ENCODE data around the gene SPOP.

Gene SPOP

DNA sequence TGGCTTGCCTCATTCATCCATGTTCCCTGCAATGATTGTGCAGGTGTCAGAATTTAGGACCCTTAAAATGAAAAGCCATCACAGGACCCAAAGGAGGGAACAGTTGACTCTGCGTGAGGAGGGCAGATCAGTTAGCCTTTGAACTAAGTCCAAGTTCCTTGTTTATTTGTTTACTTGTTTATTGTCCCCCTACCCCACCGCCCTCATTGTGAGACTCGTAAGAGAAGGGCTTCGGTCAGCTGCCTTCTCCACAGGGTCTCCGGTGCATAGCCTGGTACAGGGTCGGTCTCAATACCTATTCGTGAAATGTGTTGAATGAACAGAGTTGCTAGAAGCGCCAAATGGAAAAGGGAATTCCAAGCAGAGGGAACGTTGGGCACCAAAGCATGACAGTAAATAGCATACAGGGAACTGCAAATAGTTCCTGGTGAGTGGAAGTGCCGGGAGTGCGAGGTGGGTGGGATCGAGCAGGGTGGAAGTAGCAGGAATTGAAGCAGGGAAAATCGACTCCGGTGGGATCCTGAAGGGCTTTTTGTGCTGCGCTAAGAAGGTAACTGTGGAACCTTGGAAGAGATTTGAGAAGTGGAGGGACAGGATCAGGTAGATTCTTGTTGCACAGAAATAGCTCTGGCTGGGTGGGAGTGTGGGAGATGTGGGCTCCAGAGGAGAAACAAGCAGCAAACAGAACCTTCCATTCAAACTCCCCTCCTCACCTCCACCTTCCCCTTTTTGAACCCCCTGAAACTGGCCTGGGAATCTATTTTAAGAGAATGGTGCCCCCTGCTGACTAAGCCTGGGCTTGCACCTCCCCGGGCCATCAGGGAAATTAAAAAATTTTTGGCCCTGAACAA, 17.2 kb upstream of the SPOP start:
- Histone ChIP-seq H3K27me3 (ENCODE audit: insufficient read depth, low read length, poor library complexity) (no peaks in the 10 kb centered on the region), H2BK15ac (replicated peaks; ENCODE audit: low read depth) (no peak overlapping the region), H2BK5ac (ENCODE audit: low read length) (no peak overlapping the region), H3K27ac (ENCODE audit: low read depth, low read length) (no peak overlapping the region), H3K56ac (ENCODE audit: low read length) (peak overlapping the region; percentile 52), H3K79me1 (ENCODE audit: low read length) (no peaks in the 10 kb centered on the region), H3K4me3 (ENCODE audit: low read length) (no peak overlapping the region), H3K18ac (ENCODE audit: low read length) (no peak overlapping the region), H3K23ac (ENCODE audit: low read length) (no peak overlapping the region), H3K4me2 (ENCODE audit: low read length) (no peak overlapping the region), H3K36me3 (ENCODE audit: control insufficient read depth, insufficient read depth, low read length) (no peaks in the 10 kb centered on the region), H3K9ac (ENCODE audit: low read length) (peak overlapping the region; percentile 11), H3K4me1 (ENCODE audit: control insufficient read depth, low read depth, low read length) (no peaks in the 10 kb centered on the region), H3K79me2 (ENCODE audit: control insufficient read depth, insufficient read depth, low read length) (no peaks in the 10 kb centered on the region), H3K4ac (ENCODE audit: low read depth, low read length) (no peak overlapping the region), H4K8ac (ENCODE audit: low read depth, low read length) (no peak overlapping the region), H2BK120ac (ENCODE audit: low read depth, low read length) (no peak overlapping the region), H2AK5ac (ENCODE audit: low read length) (no peak overlapping the region), H4K5ac (ENCODE audit: low read length) (no peak overlapping the region)
- WGBS (ENCODE audit: extremely low coverage, insufficient coverage, low lambda C conversion rate) = no CpG with 5 or more reads among the region's 16 CpGs
- no peak for DNase-seq

DNA sequence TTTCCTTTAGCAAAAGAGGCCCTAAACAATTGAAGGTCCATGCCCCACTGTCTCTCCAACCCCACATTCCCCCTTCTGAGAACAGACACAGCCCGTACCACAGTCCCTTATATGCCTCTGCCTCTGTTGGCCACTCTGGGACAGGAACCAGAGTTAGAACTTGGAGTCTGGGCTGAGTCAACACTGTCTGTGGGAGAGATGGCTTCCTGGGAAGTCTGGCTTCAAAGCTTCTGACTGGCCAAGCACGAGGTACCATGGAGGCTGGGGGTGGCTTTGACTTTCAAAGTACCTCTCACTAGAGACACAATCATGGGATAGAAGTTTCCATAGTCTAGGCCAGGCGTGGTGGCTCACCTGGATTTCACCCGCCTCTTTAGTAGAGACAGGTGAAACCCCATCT, 14.9 kb upstream of the SPOP start:
- Histone ChIP-seq H3K56ac (ENCODE audit: low read length) (no peak overlapping the region), H4K5ac (ENCODE audit: low read length) (no peak overlapping the region), H2BK120ac (ENCODE audit: low read depth, low read length) (no peak overlapping the region), H3K4me1 (ENCODE audit: control insufficient read depth, low read depth, low read length) (no peaks in the 10 kb centered on the region), H3K79me1 (ENCODE audit: low read length) (no peaks in the 10 kb centered on the region), H3K79me2 (ENCODE audit: control insufficient read depth, insufficient read depth, low read length) (no peaks in the 10 kb centered on the region), H2AK5ac (ENCODE audit: low read length) (no peak overlapping the region), H4K8ac (ENCODE audit: low read depth, low read length) (no peak overlapping the region), H3K23ac (ENCODE audit: low read length) (no peak overlapping the region), H3K4me2 (ENCODE audit: low read length) (no peak overlapping the region), H3K4me3 (ENCODE audit: low read length) (no peak overlapping the region), H3K36me3 (ENCODE audit: control insufficient read depth, insufficient read depth, low read length) (no peaks in the 10 kb centered on the region), H3K4ac (ENCODE audit: low read depth, low read length) (no peak overlapping the region), H3K9ac (ENCODE audit: low read length) (no peak overlapping the region), H2BK15ac (replicated peaks; ENCODE audit: low read depth) (no peak overlapping the region), H2BK5ac (ENCODE audit: low read length) (no peak overlapping the region), H3K18ac (ENCODE audit: low read length) (no peak overlapping the region), H3K27me3 (ENCODE audit: insufficient read depth, low read length, poor library complexity) (no peaks in the 10 kb centered on the region), H3K27ac (ENCODE audit: low read depth, low read length) (no peak overlapping the region)
- no CpG with 5 or more reads among the region's 4 CpGs for WGBS (ENCODE audit: extremely low coverage, insufficient coverage, low lambda C conversion rate)
- DNase-seq = no peak

GRCh38 chr17:49691677-49692191, 13.8 kb upstream of the SPOP start:
- Histone ChIP-seq H3K4me1 (ENCODE audit: control insufficient read depth, low read depth, low read length) (no peaks in the 10 kb centered on the region), H3K79me2 (ENCODE audit: control insufficient read depth, insufficient read depth, low read length) (no peaks in the 10 kb centered on the region), H3K56ac (ENCODE audit: low read length) (peak overlapping the region; percentile 42), H3K4me2 (ENCODE audit: low read length) (no peak overlapping the region), H4K8ac (ENCODE audit: low read depth, low read length) (no peak overlapping the region), H3K4ac (ENCODE audit: low read depth, low read length) (no peak overlapping the region), H3K23ac (ENCODE audit: low read length) (no peak overlapping the region), H2BK15ac (replicated peaks; ENCODE audit: low read depth) (no peak overlapping the region), H3K9ac (ENCODE audit: low read length) (no peak overlapping the region), H3K27ac (ENCODE audit: low read depth, low read length) (no peak overlapping the region), H3K36me3 (ENCODE audit: control insufficient read depth, insufficient read depth, low read length) (no peaks in the 10 kb centered on the region), H2BK120ac (ENCODE audit: low read depth, low read length) (no peak overlapping the region), H3K79me1 (ENCODE audit: low read length) (no peaks in the 10 kb centered on the region), H3K4me3 (ENCODE audit: low read length) (no peak overlapping the region), H2BK5ac (ENCODE audit: low read length) (no peak overlapping the region), H2AK5ac (ENCODE audit: low read length) (no peak overlapping the region), H3K27me3 (ENCODE audit: insufficient read depth, low read length, poor library complexity) (no peaks in the 10 kb centered on the region), H3K18ac (ENCODE audit: low read length) (no peak overlapping the region), H4K5ac (ENCODE audit: low read length) (no peak overlapping the region)
- DNase-seq = peak; percentile 73
- WGBS (ENCODE audit: extremely low coverage, insufficient coverage, low lambda C conversion rate) = no CpG with 5 or more reads among the region's 8 CpGs

DNA sequence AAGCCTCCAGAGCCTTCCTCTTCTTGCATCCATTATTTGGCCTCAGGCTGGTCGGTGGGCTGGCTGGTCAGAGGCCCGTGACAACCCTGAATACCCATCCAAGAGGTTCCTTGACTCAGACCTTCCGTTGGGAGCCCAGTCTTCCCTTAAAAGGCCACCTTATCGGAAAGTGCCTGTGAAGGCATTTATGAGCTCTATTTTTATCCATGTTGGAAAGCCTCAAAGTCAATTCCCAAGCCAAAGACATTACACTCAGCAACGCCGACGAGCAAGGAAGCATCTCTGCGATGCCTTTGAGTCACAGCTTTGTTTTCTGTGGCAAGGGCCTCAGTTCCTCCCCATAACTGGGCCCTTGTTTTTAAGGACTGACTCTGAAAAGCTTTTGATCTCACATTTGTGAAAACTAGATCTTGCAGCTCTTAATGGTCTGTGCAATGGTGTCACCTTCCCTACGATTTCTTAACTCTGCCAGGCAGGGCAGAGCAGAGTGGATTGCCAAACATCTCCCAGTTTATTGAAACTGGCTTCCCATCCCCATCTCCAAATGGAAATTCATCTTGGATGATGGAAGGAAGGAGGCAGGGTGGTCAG, 13.3 kb upstream of the SPOP start:
- no peak overlapping the region for H3K4me3 ChIP-seq (ENCODE audit: low read length)
- no peak overlapping the region for H3K18ac ChIP-seq (ENCODE audit: low read length)
- H4K8ac ChIP-seq (ENCODE audit: low read depth, low read length) = no peak overlapping the region
- no peak overlapping the region for H3K56ac ChIP-seq (ENCODE audit: low read length)
- no peak for DNase-seq
- H3K9ac ChIP-seq (ENCODE audit: low read length) = no peak overlapping the region
- H2AK5ac ChIP-seq (ENCODE audit: low read length) = no peak overlapping the region
- no peak overlapping the region for H3K4me2 ChIP-seq (ENCODE audit: low read length)
- H4K5ac ChIP-seq (ENCODE audit: low read length) = no peak overlapping the region
- H3K27me3 ChIP-seq (ENCODE audit: insufficient read depth, low read length, poor library complexity) = no peaks in the 10 kb centered on the region
- no CpG with 5 or more reads among the region's 9 CpGs for WGBS (ENCODE audit: extremely low coverage, insufficient coverage, low lambda C conversion rate)
- H3K23ac ChIP-seq (ENCODE audit: low read length) = no peak overlapping the region
- H3K4me1 ChIP-seq (ENCODE audit: control insufficient read depth, low read depth, low read length) = no peaks in the 10 kb centered on the region
- no peaks in the 10 kb centered on the region for H3K79me2 ChIP-seq (ENCODE audit: control insufficient read depth, insufficient read depth, low read length)
- no peak overlapping the region for H3K4ac ChIP-seq (ENCODE audit: low read depth, low read length)
- H2BK15ac ChIP-seq (replicated peaks; ENCODE audit: low read depth) = no peak overlapping the region
- no peak overlapping the region for H2BK5ac ChIP-seq (ENCODE audit: low read length)
- no peaks in the 10 kb centered on the region for H3K36me3 ChIP-seq (ENCODE audit: control insufficient read depth, insufficient read depth, low read length)
- no peaks in the 10 kb centered on the region for H3K79me1 ChIP-seq (ENCODE audit: low read length)
- H2BK120ac ChIP-seq (ENCODE audit: low read depth, low read length) = no peak overlapping the region
- no peak overlapping the region for H3K27ac ChIP-seq (ENCODE audit: low read depth, low read length)

DNA sequence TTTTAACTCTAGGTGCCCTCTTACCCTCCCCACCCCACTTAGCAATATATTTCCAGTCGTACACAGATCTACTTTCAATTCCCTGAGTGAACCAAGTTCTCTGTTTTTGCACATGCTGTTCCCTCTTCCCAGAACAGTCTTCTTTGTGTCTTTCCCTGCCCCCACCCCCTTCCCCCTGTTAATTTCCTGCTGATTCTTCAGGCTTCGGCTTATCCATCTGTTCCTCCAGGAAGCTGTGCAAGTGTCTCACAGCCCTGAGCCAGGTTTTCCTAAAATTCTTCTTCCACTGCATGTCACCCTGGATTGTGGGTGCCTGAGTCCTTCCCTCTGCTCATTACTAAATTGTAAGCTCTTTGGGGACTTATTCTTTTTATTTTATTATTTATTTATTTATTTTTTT, 12.4 kb upstream of the SPOP start:
- Histone ChIP-seq H2AK5ac (ENCODE audit: low read length) (no peak overlapping the region), H3K4me3 (ENCODE audit: low read length) (no peak overlapping the region), H3K27ac (ENCODE audit: low read depth, low read length) (no peak overlapping the region), H2BK15ac (replicated peaks; ENCODE audit: low read depth) (no peak overlapping the region), H3K23ac (ENCODE audit: low read length) (no peak overlapping the region), H4K8ac (ENCODE audit: low read depth, low read length) (no peak overlapping the region), H3K79me1 (ENCODE audit: low read length) (no peaks in the 10 kb centered on the region), H4K5ac (ENCODE audit: low read length) (no peak overlapping the region), H3K4me2 (ENCODE audit: low read length) (no peak overlapping the region), H3K79me2 (ENCODE audit: control insufficient read depth, insufficient read depth, low read length) (no peaks in the 10 kb centered on the region), H3K56ac (ENCODE audit: low read length) (no peak overlapping the region), H2BK5ac (ENCODE audit: low read length) (no peak overlapping the region), H2BK120ac (ENCODE audit: low read depth, low read length) (no peak overlapping the region), H3K18ac (ENCODE audit: low read length) (no peak overlapping the region), H3K4me1 (ENCODE audit: control insufficient read depth, low read depth, low read length) (no peaks in the 10 kb centered on the region), H3K27me3 (ENCODE audit: insufficient read depth, low read length, poor library complexity) (no peaks in the 10 kb centered on the region), H3K36me3 (ENCODE audit: control insufficient read depth, insufficient read depth, low read length) (no peaks in the 10 kb centered on the region), H3K9ac (ENCODE audit: low read length) (no peak overlapping the region), H3K4ac (ENCODE audit: low read depth, low read length) (no peak overlapping the region)
- no CpG with 5 or more reads among the region's 2 CpGs for WGBS (ENCODE audit: extremely low coverage, insufficient coverage, low lambda C conversion rate)
- no peak for DNase-seq
